ENCODE measurements around the gene SLC12A1.

- TF ChIP-seq EZH2 (IDR thresholded peaks at IDR 0.05; ENCODE audit: borderline replicate concordance, low read length) (no peak), CTCF (conservative IDR thresholded peaks at IDR 0.05 in 1 of 2, IDR thresholded peaks at IDR 0.05 in 1 of 2; ENCODE audit: extremely low read depth in 1 of 2, insufficient read depth in 1 of 2, low read depth in 1 of 2, low read length in 2 of 2) (no peak)
These were observed 125.9 kb downstream of the SLC12A1 start for GRCh38 chr15:48331796-48332641.

Measured in mammary epithelial cell (primary cell).